Stimulated activated CD4-positive, alpha-beta T cell treated with anti-CD3 and anti-CD28 coated beads, TNF-alpha, amount 100 ng/mL, for 4 hours (primary cell): Measurements from ENCODE around the gene SNCG.

Experiments
- DNase-seq, 3 experiments: peaks; one replicate each; pipeline ENCODE4 v3.0.0-alpha.2; 2020; ENCODE audit warnings: low read depth in 3 of 3

SNCG gene

DNA sequence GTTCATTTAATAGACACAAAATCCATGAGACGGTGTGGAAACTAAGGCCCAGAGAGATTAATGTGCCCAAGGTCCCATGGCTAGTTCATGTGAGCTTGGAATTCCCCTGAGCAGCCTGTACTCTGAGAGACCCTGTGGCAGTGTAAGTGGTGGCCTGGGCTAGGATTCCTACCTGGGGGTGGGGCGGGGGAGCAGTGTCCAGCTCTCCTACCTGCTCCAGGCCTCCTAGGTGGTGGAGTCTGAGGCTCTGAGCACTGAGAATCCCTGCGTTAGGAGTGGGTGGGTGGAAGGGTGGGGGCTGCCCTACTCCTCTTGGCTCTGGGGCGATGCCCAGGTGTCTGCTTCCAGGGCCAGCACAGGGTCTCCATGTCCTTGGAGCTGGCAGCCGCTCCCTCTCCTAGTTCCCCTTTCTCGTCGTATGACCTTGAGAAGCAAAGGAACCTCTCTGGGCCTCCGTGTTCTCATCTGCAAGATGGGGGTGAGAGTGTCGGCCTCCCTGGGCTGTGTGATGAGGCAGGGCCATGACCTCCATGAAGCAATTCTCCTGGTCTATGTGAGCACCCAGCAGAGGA is 2.5 kb downstream of the SNCG start:
- DNase-seq = no peak

GRCh38 chr10:86961481-86962091 is 3.2 kb downstream of the SNCG start:
- DNase-seq = no peak

DNA sequence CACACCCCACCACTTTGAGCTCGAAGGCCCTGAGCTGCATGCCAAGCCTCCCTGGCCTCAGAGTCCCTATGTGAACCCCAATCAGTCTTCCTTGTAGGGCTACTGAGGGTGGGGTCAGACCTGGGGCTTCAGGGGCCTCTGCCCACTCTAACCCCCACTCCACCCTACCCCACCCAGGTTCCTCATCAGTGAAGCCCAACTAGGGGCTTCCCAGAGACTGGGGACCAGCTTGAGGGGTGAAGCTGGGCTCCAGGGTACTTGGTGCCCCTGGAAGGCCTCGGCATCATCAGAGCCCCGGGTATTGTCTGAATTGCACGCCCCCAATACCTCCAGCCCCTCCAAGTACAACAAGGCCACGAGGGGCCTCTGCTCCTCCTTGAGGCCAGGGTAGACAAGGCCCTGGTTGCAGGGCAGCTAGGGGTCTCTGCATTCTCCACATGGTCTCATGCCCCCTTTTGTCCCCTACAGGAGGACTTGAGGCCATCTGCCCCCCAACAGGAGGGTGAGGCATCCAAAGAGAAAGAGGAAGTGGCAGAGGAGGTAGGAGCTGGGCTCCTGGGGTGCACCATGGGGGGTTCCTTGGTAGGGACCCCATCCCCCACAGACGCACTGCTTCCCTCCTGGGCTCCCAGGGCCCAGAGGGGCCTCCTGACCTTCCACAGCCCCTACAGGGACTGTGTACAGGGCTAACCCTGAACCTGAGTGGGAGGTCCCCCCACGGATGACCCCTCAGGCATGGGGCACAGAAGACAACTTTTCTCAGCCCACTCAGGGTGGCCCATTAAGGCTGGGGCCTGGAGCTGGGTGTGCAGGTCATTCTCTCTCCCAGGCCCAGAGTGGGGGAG is 4.0 kb downstream of the SNCG start:
- DNase-seq = no peak

GRCh38 chr10:86962981-86963310 is 4.5 kb downstream of the SNCG start:
- DNase-seq = no peak

DNA sequence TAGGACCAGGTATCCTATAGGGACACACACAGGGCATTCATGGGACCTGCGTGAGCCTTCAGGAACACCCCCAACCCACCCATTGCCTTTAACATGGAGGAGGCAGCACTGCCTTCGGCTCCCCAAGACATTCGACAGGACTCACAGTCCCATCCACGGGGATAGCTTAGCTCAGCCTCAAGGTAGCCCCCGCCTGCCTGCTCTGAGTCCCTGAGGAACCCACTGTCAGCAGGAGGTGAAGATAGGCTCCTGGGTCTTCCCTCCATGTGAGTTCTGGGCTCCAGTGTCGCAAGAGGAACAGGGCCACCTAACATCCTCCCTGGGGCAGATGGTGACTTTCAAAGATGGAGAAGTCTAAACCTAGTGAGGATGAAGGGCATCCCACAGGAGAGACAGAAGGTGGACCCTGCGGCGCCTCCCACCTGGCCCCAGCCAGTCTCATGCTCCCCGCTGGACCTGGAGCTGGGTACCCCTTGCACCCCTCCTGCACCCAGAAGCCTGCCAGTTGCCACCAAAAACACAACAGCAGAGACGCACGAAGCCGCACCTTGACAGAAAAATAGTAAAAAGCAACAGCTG is 5.0 kb downstream of the SNCG start:
- no peak for DNase-seq

GRCh38 chr10:86964061-86964846 is 5.9 kb downstream of the SNCG start:
- no peak for DNase-seq

DNA sequence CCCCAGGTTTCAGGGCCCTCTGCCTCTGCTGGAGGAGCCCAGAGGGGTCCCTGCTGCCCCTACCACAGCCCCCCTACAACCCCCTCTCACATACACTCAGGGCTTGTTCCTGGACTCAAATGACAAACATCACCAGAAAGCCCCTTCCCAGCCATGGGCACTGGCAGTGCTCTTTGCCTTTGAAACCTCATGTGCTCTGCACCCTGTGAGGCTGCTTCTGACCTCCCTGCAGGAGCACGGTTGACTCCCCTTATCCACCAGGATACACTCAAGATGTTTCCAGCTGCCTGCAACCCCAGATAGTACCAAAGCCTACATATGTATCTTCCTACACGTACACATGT is 6.4 kb downstream of the SNCG start:
- no peak for DNase-seq

DNA sequence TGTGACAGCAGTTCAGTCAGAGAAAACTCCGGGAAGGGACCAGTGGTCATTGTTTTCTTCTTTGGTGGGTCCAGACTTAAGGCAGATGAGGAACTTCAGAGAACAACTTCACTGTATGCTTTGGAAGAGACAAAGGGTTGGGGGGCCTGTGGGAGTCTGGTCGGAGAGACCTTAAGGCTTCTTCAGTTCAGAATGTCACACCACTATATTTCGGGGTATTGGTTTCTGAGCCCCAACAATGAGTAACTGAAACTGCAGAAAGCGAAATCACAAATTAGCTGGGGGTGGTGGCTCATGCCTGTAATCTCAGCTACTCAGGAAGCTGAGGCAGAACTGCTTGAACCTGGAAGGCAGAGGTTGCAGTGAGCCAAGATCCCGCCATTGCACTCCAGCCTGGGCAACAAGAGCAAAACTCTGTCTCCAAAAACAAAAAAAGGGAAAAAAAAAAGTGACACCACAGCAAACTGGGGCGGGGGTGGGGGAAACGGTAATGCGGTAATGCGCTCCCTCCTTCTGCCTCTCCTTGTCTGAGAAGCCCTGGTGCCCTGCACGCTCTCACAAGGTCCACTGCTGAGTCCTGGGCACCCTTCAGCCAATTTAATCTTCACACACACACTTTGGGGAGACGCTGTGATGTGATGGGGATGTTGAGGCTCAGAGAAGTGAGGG is 7.7 kb downstream of the SNCG start:
- DNase-seq = no peak

GRCh38 chr10:86967481-86967941 is 9.1 kb downstream of the SNCG start:
- DNase-seq = no peak

GRCh38 chr10:86968271-86968993 is 10.0 kb downstream of the SNCG start, which contains the start of gene ADIRF:
TSS of gene ADIRF (plus strand) at chr10:86968482. CDS start at chr10:86968545, 63 bp downstream.
- DNase-seq = no peak

DNA sequence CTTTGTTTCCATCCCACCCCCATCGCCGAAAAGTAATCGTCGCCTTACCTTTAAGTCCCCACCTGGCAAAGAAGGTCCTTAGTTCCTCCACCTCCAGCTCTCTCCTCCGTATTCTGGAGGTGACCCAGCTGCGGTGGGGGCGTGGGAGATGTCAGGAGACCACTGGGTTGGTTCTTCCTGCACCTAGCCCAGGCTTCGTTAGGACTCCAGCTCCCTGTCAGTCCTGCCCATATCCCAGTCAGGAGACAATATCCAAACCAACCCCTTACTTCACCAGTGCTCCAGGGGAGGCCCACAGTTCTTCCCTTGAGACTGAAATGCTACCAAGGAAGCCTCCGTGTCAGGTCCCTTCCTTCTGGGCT is 10.6 kb downstream of the SNCG start:
- no peak for DNase-seq

DNA sequence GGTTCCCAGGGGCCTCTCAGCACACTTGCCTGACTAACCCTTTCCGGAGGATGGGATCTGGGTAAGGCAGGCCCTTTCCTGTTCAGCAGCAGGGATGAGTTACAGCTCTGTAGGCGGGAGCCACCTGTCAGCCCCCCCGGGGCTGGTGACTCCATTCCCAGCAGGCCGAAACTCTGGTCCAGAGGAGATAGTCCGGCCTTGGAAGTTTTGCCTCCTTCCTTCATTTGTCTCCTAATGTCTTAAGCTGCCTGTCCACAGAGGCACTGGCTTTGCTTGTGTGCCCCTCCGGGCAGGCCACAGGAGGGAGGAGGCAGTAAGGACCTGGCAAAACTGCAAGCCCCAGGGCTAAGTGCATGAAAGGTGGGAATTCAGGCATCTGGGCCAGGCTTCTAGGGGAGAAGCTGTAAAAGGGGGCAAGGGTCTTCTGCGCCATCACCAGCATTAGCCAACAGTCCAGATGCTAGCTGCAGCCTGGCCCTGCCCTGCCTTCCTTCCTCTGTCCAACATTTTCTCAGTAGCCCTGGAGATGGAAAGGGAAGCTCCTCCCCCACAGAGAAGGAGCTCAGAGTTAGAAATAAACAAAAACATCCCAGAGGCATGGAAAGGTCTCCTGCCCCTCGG is 11.1 kb downstream of the SNCG start:
- no peak for DNase-seq

DNA sequence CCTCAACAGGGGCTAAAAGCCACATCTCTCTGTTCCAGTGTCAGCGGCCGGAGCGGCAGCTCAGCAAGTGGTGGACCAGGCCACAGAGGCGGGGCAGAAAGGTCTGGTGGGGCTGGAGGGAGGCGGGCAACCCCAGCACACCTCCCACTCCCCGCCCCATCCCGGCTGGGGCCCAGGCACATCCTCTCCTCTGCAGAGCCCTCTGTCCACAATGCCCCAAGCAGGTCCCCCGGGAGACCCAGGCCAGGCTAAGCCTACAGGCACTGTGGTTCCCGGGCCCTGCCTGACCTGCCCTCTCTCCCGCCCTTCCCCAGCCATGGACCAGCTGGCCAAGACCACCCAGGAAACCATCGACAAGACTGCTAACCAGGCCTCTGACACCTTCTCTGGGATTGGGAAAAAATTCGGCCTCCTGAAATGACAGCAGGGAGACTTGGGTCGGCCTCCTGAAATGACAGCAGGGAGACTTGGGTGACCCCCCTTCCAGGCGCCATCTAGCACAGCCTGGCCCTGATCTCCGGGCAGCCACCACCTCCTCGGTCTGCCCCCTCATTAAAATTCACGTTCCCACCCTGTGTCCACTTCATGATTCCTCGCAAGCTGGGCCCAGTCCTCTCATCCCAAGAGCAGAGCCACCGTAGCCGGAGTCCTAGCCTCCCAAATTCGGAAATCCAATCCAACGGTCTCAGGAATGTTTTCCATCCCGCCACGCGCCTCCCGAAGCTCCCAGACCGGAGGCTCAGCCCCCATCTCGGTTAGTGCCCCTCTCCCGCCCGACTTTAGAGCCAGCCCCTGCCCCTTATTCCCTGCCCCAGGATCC is 12.0 kb downstream of the SNCG start:
- no peak for DNase-seq

- DNase-seq = no peak
Measured at GRCh38 chr10:86970982-86971231, 12.5 kb downstream of the SNCG start.

- DNase-seq = peak; percentile 78 to 87 (median 80)
Measured at GRCh38 chr10:86971232-86971991, 13.0 kb downstream of the SNCG start.

DNA sequence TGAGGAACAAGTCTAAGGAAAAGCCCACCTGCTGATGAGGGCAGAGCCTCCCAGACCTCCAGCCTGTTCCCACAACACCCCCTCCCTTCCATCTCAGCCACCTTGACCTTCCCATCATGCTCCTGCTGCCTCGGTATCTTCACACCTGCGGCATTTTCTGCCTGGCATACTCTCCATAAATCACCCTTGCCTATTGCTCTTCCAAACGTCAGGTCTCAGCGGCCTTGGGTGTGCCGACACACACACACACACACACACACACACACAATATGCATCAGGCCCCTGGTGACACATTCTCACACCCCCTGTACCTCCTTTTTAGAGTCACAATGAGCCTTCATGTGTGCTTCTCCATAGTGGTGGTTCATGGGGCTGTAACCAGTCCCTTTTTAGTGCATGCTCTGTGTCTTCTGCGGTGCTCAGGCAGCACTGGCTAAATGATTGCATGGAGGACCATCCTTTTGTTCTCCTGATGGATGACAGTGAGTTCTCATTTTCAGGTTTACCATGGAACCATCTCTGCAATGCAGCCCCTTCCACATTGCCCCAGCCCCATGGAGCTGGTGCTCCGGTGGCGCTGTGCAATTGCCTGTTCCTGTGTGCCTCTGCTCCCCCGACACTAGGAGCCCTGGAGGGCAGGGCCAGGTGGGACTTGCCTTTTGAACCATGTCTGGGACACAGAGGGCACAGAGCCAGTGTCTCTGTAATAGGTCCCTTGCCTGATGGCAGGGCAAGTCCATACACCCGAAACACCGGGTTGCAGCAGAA is 14.4 kb downstream of the SNCG start:
- DNase-seq = no peak

DNA sequence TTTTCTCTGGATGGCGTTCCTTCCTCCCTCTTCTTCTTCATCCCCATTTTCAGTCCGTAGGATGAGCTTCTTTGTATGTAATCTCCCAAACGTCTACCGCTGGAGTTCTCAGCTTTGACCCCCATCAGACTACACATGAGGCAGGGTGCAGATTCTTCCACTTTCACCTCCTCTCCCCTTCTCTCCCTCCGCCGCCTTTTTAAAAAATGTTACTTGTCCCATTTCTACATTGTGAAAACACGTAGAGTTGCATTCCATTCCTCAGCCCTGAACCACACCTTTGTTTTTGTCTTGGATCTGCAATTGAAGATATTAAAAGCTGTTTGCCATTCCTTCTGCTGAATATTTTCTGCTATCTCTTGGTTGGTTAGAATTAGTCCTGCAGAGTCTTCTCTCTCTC is 16.1 kb downstream of the SNCG start:
- no peak for DNase-seq

GRCh38 chr10:86976362-86977056 is 18.1 kb downstream of the SNCG start:
- DNase-seq = no peak
